Activated B cell treated with CpG ODN at 0.5 μM for 24 hours (primary cell): ENCODE data around the gene NEK4. TPM values are rescaled to one million over a fixed set of nuclear protein-coding genes. Genes with fewer than 3 reads are reported as not detected.
A peak's percentile ranks its signal among the peaks of the same experiment; 100 is the strongest.

ENCODE experiments used
- ATAC-seq: fragments of 200-7000 bp; cut with Tn5 transposase; one replicate; pipeline ENCODE4 v1.10.0; 2021; ENCODE audit warnings: low read depth, mild to moderate bottlenecking, moderate library complexity
- CTCF ChIA-PET: fragments of 350-600 bp; sonication (Branson Sonifier 250); formaldehyde crosslinking; loops from one replicate; lab custom pipeline; 2021; ENCODE audit warnings: antibody characterized with exemption; lab: Charles Lee
- POLR2A ChIA-PET: fragments of 350-600 bp; sonication (Branson Sonifier 250); formaldehyde crosslinking; loops from one replicate; lab custom pipeline; 2021; ENCODE audit warnings: antibody characterized with exemption; lab: Charles Lee
- DNase-seq: peaks from one replicate; pipeline ENCODE4 v3.0.0; 2022
- H3K27ac Mint-ChIP-seq: one replicate; pipeline ENCODE4 v1.8.0; 2020; ENCODE audit warnings: mixed read lengths
- H3K27me3 Mint-ChIP-seq: one replicate; pipeline ENCODE4 v1.8.0; 2021; ENCODE audit warnings: mixed read lengths
- H3K36me3 Mint-ChIP-seq: one replicate; pipeline ENCODE4 v1.8.0; 2021; ENCODE audit warnings: low read depth, mixed read lengths
- H3K4me1 Mint-ChIP-seq: one replicate; pipeline ENCODE4 v1.8.0; 2021; ENCODE audit warnings: mixed read lengths
- H3K4me3 Mint-ChIP-seq: one replicate; pipeline ENCODE4 v1.8.0; 2020; ENCODE audit warnings: mild to moderate bottlenecking, mixed read lengths
- H3K9me3 Mint-ChIP-seq: one replicate; pipeline ENCODE4 v1.8.0; 2020; ENCODE audit warnings: mixed read lengths
- intact Hi-C: fragments of 100-400 bp; cut with micrococcal nuclease; formaldehyde crosslinking; loops from one replicate; pipeline ENCODE4 v1.15.1; 2024
- total RNA-seq: library from RNA; stranded (reverse); gene quantifications from 2 replicates; pipeline ENCODE4 v1.2.3, GENCODE V29; 2022
- TF ChIP-seq, protein P1 (sequence below): fragments of 200-600 bp; IDR thresholded peaks from one replicate; pipeline ENCODE4 v1.8.0; 2022; ENCODE audit warnings: antibody characterized with exemption, mild to moderate bottlenecking

Gene NEK4
- total RNA-seq, 1 donor from 2014 or later = 24.5 TPM

DNA sequence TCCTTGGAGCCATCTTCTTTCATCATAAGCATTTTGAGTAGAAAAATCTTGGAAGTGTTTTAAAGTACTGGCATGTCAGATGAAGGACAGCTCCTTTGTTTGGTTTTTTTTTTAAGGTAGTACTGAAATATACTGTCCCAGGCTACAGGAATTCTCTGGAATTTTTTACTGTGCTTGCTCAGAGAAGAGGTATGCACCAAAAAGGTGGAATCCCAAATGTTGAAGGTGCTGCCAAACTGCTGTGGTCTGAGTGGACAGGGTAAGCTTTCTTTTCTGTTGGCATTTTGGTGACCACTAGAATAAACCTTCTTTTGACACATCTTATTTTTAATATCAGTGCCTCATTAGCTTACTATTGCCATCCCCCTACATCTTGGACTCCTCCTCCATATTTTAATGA is 77.7 kb downstream of the NEK4 start:
- CTCF ChIA-PET = no interaction called here

DNA sequence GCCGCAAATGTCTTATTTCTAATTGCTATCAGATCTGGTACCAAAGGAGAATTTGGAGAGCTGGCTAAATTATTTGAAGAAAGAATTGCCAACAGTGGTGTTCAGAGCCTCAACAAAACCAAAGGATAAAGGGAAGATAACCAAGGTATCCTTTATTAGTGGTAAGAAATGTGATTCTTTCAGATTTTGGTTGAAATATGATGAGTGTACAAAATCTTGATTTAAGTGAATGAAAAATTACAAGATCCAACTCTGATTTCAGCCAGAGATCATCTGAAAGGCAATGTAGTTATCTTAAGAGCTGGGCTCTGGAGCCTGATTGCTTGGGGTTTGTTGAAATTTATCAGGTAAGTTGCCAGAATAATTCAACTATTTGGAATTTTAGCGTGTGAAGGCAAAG is 80.2 kb downstream of the NEK4 start:
- ChIA-PET POLR2A (interaction anchor here (1.0 kb wide), 1 partner anchor 17 kb away, joined by 6 read pairs; no protein-coding TSS in a partner anchor), CTCF (no interaction called here)
- Mint-ChIP-seq H3K9me3 (no peaks in the 10 kb centered on the region), H3K36me3 (peaks cover 96% of the 10 kb centered on the region), H3K4me1 (peaks cover 25% of the 10 kb centered on the region), H3K27me3 (no peaks in the 10 kb centered on the region), H3K4me3 (no peak overlapping the region), H3K27ac (no peak overlapping the region)
- TF ChIP-seq, protein P1, sequence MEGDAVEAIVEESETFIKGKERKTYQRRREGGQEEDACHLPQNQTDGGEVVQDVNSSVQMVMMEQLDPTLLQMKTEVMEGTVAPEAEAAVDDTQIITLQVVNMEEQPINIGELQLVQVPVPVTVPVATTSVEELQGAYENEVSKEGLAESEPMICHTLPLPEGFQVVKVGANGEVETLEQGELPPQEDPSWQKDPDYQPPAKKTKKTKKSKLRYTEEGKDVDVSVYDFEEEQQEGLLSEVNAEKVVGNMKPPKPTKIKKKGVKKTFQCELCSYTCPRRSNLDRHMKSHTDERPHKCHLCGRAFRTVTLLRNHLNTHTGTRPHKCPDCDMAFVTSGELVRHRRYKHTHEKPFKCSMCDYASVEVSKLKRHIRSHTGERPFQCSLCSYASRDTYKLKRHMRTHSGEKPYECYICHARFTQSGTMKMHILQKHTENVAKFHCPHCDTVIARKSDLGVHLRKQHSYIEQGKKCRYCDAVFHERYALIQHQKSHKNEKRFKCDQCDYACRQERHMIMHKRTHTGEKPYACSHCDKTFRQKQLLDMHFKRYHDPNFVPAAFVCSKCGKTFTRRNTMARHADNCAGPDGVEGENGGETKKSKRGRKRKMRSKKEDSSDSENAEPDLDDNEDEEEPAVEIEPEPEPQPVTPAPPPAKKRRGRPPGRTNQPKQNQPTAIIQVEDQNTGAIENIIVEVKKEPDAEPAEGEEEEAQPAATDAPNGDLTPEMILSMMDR = no peak
- intact Hi-C loops = no loop called here
- ATAC-seq (no peak), DNase-seq (no peak)

More for the DNA sequence above, 77.7 kb downstream of the NEK4 start:
- Mint-ChIP-seq H3K36me3 (peaks cover 98% of the 10 kb centered on the region), H3K27ac (no peak overlapping the region), H3K9me3 (no peaks in the 10 kb centered on the region), H3K4me1 (peaks cover 19% of the 10 kb centered on the region), H3K4me3 (no peak overlapping the region), H3K27me3 (no peaks in the 10 kb centered on the region)
- no peak for ATAC-seq
- TF ChIP-seq, protein P1 = no peak
- DNase-seq = no peak
- POLR2A ChIA-PET = interaction anchor here (2.3 kb wide), 1 partner anchor 13 kb away, joined by 12 read pairs; the partner anchor contains the start of genes GLT8D1 and SPCS1
- intact Hi-C loops = no loop called here

DNA sequence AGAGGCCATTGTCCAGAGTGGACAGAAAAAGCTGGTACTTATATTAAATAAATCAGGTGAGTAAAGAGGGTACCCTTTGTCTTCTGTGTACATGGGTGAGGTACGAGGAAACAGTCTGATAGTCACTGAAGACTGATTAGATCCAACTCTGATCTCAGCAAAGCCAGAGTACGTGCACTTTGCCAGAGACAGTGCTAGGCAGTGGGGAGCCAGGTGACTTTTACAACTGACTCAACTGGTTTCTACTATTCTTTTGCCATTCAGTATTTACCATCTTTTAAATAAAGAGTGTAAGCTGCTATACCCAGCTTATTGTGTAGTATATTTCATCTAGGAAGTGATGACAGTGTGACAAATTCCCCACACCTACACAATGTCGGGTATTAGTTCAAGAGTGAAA is 81.6 kb downstream of the NEK4 start:
- Mint-ChIP-seq H3K9me3 (no peaks in the 10 kb centered on the region), H3K36me3 (peaks cover 84% of the 10 kb centered on the region), H3K4me3 (no peak overlapping the region), H3K27me3 (no peaks in the 10 kb centered on the region), H3K4me1 (peaks cover 37% of the 10 kb centered on the region), H3K27ac (no peak overlapping the region)
- ChIA-PET CTCF (interaction anchor here (0.5 kb wide), 1 partner anchor 277 kb away, joined by 3 read pairs; no protein-coding TSS in a partner anchor), POLR2A (no interaction called here)
- no peak for DNase-seq
- ATAC-seq = no peak
- TF ChIP-seq, protein P1 = no peak
- intact Hi-C loops = loop anchor here (5.0 kb wide), 3 partner anchors 402 to 1187 kb away; partner anchors contain the start of genes DCAF1, GLYCTK and RPL29

DNA sequence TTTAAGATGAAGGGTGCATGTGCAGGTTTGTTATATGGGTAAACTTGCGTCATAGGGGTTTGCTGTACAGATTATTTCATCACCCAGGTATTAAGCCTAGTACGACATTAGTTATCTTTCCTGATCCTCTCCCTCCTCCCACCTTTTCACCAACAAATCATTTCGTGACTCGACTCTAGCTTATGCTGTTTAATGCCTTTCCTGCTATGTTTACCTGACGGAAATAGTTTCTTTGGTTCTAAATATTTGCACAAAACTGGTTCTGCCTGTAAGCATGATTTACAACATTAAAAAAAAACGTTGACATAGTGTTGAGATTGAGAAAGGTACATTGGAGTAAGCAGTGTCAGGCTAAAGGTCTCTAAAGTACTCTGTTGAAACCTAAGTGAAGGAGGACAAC is 82.5 kb downstream of the NEK4 start:
- Mint-ChIP-seq H3K27me3 (no peaks in the 10 kb centered on the region), H3K36me3 (peaks cover 75% of the 10 kb centered on the region), H3K9me3 (no peaks in the 10 kb centered on the region), H3K27ac (no peak overlapping the region), H3K4me1 (peaks cover 41% of the 10 kb centered on the region), H3K4me3 (peak overlapping the region; percentile 19)
- no peak for DNase-seq
- ChIA-PET POLR2A (interaction anchor here (4.1 kb wide), 1 partner anchor 18 kb away, joined by 26 read pairs; the partner anchor contains the start of genes GLT8D1 and SPCS1), CTCF (no interaction called here)
- no peak for ATAC-seq
- TF ChIP-seq, protein P1 = no peak
- intact Hi-C loops = loop anchor here (5.0 kb wide), 3 partner anchors 401 to 1186 kb away; partner anchors contain the start of genes DCAF1, GLYCTK and RPL29
